HG02884 (cell line): Measurements from ENCODE around the gene MAST4.
A peak's percentile ranks its signal among the peaks of the same experiment; 100 is the strongest.

ENCODE experiments used
- ATAC-seq: cut with Tn5 transposase; IDR thresholded peaks from one replicate; pipeline ENCODE4 v1.9.1; 2021; ENCODE audit warnings: mild to moderate bottlenecking, moderate library complexity; ENCODE audit not compliant: unreplicated experiment

MAST4 gene

DNA sequence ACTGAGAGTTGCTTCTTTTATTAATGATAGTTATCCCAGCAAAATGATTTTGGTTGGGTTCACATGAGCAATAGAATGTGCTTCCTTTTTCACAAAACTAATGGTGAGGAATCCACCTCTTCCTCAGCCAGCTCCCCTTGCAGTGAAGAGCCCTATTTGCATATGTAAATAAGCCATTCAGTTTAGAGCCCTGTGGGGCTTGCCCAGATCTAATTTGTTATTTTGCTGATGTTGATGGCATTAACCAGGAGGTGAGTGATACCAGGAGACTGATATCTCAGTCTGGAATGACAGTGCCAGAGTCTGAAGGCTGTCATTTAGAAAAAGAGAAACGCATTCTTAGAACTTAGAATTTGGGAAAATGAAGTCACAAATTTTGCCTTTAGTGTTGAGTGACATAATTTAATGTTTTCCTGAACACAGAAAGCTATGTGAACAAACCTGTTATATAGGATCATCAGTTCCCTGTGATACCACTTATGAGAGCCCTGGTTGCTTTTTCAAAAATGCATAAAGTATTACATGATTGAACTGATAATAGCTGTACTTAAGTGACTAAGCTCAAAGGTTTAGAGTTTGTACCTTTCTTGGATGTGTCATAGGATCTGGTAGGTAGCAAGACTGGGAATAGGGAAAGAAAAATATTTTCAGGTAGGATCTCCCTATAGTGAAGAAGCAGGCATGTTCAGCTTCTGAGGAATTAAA is 271.6 kb downstream of the MAST4 start:
- ATAC-seq = no peak

DNA sequence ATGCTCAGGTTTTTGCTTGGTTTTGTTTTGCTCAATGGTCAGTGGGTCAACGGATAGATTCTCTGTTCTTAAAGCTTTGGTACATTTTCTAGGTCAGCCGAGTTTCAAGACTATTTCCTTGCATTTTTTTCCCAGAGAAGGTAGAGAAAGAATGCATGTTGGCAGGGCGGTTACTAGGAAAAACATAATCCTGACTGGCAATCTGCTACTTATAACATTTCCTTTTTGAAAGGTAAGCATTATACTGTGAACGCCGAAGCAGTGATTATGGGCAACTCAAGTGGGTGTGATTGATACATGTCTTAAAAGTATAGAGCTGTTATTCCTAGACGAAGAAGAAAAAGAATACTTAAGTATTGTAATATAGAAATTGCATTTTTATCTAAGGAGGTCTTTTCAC is 273.2 kb downstream of the MAST4 start:
- no peak for ATAC-seq

DNA sequence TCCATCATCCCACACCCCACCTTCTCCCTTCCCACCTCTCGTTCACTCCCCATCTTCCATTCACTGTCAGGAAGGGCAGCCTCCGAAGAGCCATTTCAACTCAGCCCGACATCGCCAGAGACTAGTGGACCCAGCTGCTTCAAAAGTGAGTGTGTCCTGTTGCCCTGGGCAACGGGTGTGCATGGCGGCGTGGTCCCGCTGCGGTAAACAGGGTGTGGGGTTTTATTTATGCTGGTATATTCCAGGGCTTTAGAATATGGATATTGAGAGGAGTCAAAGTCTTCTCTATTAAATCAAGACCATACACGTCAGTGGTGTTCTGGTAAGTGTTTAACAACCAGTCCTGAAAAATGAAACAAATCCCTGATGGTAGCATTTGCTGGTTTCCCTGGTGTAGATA is 274.5 kb downstream of the MAST4 start:
- ATAC-seq = no peak

DNA sequence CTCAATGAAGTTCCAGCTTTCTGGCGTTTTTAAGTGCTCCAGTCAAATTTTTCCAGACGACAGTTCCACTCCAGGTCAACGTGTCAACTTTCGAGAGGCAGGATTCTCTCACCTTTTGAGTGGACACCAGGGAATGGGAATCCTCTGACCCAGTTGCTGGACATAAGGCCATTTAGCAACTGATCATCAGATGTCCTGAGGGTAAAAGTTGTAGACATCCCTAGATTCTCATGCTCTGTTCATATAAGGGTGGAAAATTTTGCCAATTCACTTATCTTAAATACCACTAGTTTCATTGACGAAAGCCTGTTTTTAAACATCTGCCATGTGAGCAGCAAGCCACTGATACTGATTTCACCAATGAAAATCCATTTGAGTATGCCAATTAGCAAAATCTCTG is 275.5 kb downstream of the MAST4 start:
- no peak for ATAC-seq

DNA sequence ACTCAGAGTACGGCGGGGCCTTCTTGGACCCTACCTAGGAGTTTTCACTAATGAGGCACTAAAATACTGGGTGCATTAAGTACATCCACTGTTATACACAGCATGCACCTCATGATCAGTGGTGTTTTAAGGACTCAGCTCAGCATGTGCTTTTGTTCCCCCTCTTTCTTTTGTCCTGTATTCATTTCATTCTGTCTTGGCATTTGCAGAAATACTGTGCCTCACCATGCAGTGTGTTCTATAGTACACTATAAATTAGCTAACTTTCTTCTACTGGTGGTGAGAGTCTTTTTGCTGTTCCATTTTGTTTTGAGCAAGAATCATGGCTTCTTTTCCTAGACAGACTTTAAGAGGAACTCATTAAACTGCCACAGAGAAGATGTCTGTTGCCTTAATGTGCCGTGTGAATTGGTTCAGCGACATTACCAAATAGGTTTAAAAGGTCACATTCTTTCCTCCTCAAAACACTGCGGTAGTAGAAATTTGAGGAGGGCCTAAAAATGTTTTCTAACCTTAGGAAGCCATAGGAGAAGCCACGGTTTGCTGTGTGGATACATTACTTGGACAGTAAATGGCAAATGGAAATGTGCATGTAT is 276.6 kb downstream of the MAST4 start:
- ATAC-seq = no peak

DNA sequence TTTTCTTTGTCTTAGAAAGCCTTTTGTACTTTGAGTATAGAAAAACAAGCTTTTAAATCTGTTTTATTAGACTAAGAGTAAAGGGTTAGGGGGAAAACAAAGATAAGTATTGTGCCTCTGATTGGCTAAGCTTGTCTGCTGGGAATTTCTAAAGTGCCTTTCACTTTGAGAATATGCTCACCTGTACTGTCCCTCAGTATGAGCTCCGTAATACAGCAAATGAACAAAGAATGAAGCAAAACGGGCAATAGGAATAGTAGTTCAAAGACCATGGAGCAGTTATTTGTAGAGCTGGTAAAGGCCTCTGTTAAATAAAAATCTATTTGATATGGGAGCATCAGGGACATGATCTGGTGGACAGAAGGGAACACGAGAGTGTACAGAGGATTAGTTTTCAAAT is 277.8 kb downstream of the MAST4 start:
- ATAC-seq = no peak

DNA sequence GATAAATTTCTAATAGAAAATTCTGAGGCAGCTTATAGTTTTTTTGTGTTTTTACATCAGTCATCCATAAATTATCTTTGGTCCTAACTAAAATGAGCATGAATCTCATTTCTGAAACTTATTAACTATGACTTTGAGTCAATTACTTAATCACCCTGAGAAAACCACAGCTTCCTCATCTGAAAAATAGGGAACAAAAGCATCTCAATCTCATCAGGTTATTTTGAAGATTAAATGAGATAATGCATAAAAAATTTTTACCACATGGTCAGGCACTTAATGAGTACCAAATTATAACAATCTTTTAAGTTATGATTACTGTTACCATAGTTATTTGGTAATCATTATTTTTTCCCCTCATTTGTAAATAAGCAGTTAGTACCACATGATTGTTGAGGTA is 279.1 kb downstream of the MAST4 start:
- no peak for ATAC-seq

DNA sequence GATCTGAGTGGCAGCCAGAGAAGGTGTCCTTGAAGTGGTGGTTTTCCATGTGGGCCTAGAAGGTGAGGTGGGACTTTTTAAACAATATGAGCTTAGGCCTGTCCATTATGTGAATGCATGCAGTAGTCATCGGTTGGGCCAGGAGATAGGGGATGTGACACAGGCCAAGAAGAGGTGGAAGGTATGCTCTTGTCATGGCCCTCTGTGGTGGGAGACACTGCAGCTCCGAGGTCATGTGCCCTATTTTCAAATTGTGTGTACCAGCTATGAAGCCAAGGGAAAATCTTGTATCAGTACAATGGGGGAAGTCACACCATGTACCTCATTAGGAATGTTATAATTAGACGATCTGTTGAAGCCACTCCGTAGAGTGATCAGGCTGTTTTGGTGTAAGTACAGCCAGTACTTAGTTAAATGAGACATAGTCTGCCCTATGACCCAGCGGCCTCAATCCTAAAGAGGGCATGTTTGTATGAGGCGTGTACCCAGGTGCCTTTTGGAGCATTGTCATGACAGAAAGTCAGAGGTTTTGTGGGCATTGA is 280.1 kb downstream of the MAST4 start:
- ATAC-seq = no peak

DNA sequence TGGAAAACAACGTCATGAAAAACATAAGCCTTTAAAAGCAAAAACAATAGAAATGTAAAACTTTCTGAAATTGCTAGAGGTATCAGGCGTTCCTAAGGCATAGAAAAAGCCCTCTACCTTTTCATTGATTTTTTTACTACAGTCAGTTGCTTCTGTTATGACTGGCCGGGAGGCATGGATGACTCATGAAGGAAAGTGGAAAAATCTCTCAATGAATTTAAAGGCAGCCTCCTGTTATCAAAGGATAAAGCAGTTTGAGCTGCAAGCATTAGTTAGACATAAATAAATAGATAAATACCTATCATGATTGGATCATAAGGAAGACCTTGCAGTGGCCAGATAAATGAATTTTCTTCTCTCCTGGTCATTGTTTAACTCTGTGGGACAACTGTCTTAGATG is 281.6 kb downstream of the MAST4 start:
- ATAC-seq = no peak

DNA sequence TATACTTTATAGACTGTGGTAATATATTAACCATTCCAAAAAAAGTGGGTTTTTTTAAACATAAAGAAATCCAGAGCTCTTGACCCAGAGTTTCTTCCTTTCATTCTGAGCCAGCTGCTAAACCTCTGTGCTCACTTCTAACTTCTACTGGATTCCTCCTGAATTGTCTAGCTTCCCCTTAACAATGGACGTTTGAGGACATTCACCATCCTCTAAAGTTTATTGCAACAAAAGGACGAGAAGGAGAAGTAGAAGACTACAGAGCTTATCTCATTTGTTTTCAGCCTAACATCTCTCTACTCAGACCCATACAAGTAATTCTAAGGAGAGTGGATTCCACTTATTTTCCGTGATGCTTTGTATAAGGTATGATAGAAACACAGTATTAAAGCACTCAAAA is 284.2 kb downstream of the MAST4 start:
- no peak for ATAC-seq

DNA sequence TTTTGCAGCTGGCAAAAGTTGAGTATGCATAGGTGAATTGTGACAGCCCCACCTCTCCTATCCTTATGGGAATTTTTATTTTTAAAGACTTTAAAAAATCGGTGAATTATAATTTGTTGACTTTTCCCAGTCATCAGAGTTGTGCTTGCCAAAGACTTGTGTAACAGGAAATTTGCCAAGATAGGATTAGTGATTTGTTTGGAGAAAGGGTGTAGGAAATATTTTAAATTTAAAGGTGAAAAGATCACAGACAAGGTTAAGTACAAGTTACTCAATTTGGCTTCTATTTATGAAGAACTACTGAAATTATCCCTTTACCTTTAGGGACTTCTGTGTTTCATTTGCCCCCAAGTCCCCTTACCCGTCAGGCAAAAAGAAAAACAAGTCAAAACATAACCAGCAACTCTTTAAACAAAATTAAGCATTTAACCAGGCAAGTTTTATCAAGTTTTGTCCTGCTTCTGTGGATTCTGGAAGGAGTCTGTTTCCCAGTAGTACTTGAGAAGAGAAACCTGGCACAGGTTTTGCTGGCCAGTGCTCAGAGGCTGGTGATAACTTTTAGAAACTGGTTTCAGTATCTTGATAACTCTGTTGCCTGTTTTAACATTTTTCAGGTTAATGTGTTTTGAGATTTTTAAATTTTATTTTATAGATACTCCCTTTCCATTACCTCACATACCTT is 285.4 kb downstream of the MAST4 start:
- no peak for ATAC-seq

DNA sequence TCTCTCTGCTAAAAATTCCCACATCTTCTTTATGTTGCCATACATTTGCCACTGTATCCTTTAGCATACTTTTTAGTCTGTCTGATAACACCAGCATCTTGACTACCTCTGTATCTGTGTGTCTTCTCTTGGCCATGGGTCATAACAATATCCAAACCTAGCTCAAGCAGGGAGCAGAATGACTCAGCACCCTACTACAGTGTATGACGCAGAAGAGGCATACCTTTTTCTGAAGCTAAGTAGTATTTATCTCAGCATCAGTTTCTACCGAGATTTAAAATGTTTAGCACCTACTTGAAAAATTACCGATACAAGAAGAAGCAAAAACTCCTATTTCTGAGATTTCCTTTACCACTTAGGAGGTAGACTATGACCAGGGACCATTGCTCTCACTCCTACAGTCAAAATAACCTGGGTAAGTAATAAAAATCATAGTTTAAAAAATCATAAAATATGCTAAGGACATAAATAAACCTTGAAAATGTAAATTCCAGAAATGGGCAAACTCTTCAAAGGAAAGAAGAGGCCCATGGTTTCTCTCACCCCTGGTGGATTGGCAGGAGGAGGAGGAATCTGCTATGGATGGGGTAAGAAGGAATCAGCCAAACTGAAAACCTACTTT is 286.5 kb downstream of the MAST4 start:
- peak; percentile 76 for ATAC-seq

DNA sequence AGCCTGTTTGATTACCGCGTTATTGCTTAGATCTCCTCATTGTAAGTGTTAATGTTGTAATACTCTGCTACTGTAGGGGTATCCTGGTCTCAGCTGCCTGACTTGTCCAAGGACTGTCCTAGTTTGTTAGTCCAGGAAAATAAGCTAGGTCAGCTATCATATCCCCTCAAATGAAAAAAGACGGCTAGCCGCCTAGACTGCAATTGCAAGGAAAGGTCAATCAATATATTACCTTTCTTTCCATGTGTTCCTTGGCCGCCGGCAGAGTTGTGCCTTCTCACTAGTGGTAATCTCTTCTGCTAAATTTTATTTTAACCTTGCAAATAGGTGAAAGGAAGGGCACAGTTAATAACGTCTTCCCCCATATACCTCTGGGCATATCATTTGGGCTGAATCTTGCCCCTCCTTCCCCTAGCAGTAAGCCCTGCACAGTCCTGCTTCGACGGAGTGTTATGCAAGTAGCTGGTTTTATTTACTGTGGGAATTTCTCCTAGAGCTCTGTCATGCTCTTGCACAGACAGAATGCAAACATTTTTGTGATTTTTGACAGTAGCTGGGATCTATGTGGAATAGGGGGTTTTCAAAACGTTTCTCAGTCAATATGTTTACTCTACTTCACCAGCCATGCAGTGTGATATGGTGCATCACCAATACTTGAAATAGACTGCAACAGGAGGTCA is 288.5 kb downstream of the MAST4 start:
- no peak for ATAC-seq

DNA sequence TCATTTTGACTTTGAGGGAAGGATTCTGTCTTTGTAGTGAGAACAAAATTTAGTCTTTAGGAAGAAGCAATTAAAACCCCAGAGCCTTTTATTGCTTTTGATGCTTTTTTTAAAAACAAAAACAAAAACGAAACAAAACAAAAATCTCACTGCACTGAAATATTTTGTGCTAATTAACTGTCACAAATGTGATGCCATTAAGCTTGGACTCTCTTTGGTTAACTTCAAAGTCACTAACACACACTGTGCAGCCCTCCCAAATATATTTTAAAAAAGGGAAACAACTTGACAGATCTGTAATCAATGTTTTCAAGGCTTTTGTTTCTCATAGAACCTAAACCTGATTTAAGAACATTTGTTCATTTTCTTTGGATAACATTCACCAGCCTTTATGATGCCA is 290.7 kb downstream of the MAST4 start:
- no peak for ATAC-seq

DNA sequence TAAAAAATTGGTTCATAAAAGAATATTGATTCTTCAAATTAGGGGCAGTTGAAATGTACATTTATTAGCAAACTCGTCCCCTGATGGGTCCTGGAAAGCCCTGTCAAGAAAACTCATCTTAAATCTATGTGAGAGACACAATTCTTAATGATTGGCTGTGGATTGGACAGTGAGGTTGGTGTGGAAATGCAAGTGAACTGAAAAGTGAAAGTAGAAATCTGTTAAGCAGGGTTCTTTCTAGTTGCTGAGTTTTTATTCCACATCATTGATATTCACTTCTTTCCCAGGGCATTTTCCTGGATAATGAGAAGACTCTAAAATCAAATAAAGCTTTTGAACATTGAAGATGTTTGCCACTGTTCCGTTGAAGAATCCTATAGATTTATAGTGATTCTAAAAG is 292.4 kb downstream of the MAST4 start:
- no peak for ATAC-seq

DNA sequence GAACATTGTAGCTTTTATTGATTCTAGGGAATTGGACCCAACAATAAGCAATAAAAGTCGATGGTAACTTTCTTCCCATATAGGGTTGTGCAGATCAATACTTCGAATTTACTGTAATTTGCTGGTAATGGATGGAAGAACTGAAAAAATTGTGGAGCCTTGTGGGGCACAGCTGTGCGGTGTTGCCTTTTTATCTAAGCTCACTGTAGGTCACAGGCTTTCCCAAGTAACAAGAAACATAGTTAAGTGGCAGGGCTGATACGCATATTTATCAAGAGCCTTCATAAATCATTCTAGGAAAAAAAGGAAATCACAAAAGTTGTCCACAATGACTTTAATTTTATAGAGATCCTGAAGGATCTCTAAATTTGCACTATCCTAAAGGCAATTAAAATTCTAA is 292.9 kb downstream of the MAST4 start:
- no peak for ATAC-seq

DNA sequence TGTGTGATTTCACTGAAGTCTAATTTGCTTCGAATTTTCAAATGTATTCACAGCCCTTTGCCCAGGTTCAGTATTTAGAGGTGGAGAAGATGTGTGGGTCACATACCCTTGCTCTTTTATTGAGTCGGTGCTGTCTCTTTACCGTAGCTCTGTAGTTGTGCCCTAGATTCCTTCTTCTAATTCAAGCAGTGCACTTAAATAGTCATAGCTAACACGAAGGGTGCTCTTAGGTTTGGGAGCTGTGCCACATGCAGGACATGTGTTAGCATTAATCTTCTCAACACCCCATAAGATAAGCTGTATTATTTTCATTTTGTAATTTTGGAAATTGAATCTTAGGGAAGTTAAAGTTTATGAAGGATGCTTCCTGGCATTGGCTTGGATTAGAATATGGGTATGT is 293.3 kb downstream of the MAST4 start:
- no peak for ATAC-seq

DNA sequence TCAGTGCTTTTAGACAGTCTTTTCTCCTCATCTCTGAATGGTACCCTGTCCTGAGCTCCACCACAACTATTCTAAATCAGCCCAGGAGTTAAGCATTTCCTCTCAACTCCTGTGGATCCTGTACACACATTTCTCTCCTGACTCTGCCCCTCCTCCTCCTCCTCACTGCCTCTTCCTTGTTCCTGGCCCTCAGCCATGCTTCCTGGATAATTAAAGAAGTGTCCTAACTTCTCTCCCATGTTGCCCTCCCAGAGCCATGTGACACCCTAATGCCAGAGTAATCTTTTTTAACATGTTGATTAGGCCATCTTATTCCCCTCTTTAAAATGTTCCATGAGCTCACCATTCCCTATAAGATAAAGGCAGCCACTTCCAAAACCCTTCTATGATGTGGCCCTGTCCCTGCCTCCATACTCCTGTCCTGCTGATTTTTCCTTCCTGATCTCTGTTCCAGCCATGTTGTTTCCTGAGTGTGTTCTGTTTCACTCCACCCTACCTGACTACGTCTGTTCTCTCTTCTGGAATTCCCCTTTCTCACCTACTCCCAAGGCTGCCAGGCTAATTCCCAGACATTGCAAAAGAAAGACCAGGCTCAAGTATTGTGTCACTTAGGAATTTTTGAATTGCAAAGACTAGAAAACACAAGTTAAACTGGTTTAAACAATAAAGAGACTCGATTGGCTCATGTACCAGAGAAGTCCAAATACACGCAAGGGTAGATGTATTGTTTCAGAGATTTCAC is 295.2 kb downstream of the MAST4 start:
- no peak for ATAC-seq

DNA sequence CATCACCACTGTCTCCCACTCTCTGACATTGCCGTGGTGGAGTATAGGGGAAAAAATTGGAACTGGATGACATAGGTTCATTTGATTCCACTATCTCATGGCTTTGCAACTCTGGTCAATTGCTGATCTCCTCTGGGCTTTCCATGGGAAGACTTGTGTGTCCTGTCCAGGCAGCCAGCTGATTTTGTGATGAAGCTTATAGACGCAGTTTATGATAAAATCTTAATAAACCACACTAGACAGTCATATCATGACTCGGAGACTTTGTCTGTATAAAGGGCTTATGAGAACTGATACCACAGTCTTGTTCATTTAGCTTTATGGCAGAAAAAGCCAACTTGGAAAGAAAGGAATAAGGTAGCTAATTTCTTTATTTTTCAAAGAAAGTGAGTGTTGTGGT is 296.5 kb downstream of the MAST4 start:
- ATAC-seq = no peak

DNA sequence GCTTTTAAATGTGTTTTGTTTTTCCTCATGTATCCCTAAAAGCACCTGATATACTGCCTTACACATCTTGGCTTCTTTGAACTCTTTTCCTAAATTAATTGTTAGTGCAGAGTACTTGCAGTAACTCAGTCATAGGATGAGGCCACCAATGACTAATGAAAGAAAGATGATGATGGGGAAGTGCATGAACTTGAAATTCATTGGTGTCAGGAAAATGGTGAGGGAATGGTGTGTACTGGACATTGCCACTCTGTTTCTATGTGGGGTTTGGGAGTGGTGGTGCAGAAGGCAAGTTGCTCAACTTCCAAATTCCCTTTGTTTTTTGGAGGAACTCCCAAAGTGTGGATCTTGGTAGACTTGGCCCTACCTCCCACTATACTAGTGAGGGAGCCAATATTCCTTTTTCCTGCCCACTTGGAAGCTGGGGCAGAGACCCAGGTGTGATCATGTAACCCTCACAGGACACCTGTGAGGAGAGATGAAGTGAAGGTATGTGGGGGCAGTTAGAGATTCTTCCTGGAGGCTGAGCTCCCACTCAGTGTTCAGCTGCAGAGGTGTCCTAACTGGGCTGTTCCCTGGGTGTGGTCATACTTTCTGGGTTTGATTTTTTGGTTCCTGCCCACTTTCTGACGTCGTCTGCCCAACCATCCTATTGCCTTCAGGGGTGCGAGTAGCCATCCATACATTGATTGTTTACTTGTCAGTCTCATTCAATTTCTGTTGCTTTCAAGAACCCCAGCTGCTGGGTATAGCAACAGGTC is 298.5 kb downstream of the MAST4 start:
- no peak for ATAC-seq
